Gastroesophageal sphincter (tissue), 4 donors: ENCODE results near the gene ADAM23. TPM values are rescaled to one million over a fixed set of nuclear protein-coding genes. Genes with fewer than 3 reads are reported as not detected.

ENCODE experiments used
- ATAC-seq: fragments of 150-250 bp; one replicate; pipeline ENCODE4 v1.9.1; 2016; ENCODE audit warnings: mild to moderate bottlenecking, moderate library complexity
- H3K27ac ChIP-seq, 4 donors: fragments of 200-600 bp; sonication (generic) in 3 of 4; 1 replicate in 3 of 4; 2 replicates in 1 of 4; pipeline ENCODE4 v1.5.1; 2016 to 2019
- H3K27me3 ChIP-seq: fragments of 200-600 bp; sonication (generic); one replicate; pipeline ENCODE4 v1.5.1; 2019
- H3K36me3 ChIP-seq, 2 donors: fragments of 200-600 bp; sonication (generic); one replicate each; pipeline ENCODE4 v1.5.1; 2019; ENCODE audit warnings: control low read depth in 1 of 2
- H3K4me1 ChIP-seq, 3 donors: fragments of 200-600 bp; sonication (generic); 1 replicate in 2 of 3; 2 replicates in 1 of 3; pipeline ENCODE4 v1.5.1; 2016 to 2019; ENCODE audit warnings: control low read depth in 2 of 3
- H3K4me3 ChIP-seq, 2 donors: fragments of 200-600 bp; sonication (generic); one replicate each; pipeline ENCODE4 v1.5.1; 2019; ENCODE audit warnings: mild to moderate bottlenecking in 1 of 2, moderate library complexity in 1 of 2
- H3K9me3 ChIP-seq, 3 donors: fragments of 200-600 bp; sonication (generic); one replicate each; pipeline ENCODE4 v1.5.1; 2017 to 2019; ENCODE audit warnings: control low read depth in 2 of 3
- CTCF ChIP-seq, 4 experiments: fragments of 200-600 bp in 2 of 4; fragments of 450-650 bp in 2 of 4; sonication (generic) in 1 of 4; IDR thresholded peaks; one replicate each; pipeline ENCODE4 v1.5.1; 2017 to 2019; ENCODE audit warnings: antibody characterized with exemption in 4 of 4, mild to moderate bottlenecking in 2 of 4, moderate library complexity in 2 of 4
- EP300 ChIP-seq: sonication (generic); formaldehyde crosslinking; IDR thresholded peaks from one replicate; pipeline ENCODE4 v1.6.1; 2017; ENCODE audit warnings: antibody characterized with exemption, mild to moderate bottlenecking
- POLR2A ChIP-seq, 2 donors: fragments of 450-650 bp; IDR thresholded peaks; one replicate each; pipeline ENCODE4 v1.6.1; 2017; ENCODE audit warnings: antibody characterized with exemption in 2 of 2, mild to moderate bottlenecking in 2 of 2, moderate library complexity in 1 of 2
- POLR2AphosphoS5 ChIP-seq: sonication (generic); formaldehyde crosslinking; IDR thresholded peaks from one replicate; pipeline ENCODE4 v1.6.1; 2017; ENCODE audit warnings: antibody characterized with exemption
- WGBS, 2 donors: methylation state at CpG; one replicate each; pipeline ENCODE4 v1.1.5; 2018; ENCODE audit warnings: low coverage in 1 of 2; 5-methylcytosine and 5-hydroxymethylcytosine counted together
- total RNA-seq, 4 donors: library from RNA; depleted of rRNA; stranded (reverse); fragments of >200 nt; gene quantifications; one replicate each; pipeline ENCODE4 v1.1.0, GENCODE V29; 2016

Gene ADAM23
- total RNA-seq, 4 donors from 2014 or later: 2.4 to 4.0 (median 3.5) TPM

GRCh38 chr2:206526416-206526815, 83.1 kb downstream of the ADAM23 start:
- H3K36me3 ChIP-seq: no peaks in the 10 kb centered on the region
- 100% methylated on average over 1 of the region's 1 CpG for WGBS, 2 donors
- H3K4me1 ChIP-seq: peaks cover 0 to 3% (median 0%) of the 10 kb centered on the region in 3 donors
- H3K4me3 ChIP-seq: no peak overlapping the region
- ATAC-seq: no peak
- H3K27ac ChIP-seq: no peak overlapping the region
- no peaks in the 10 kb centered on the region for H3K9me3 ChIP-seq
- H3K27me3 ChIP-seq: no peaks in the 10 kb centered on the region
- TF ChIP-seq EP300 (no peak), POLR2AphosphoS5 (no peak), POLR2A (IDR thresholded peaks at IDR 0.05) (no peak), CTCF (IDR thresholded peaks at IDR 0.05) (no peak)

- no peak for ATAC-seq
- Histone ChIP-seq H3K27me3 (no peaks in the 10 kb centered on the region), H3K36me3 (no peaks in the 10 kb centered on the region), H3K4me1 (peaks cover 0 to 10% (median 0%) of the 10 kb centered on the region in 3 donors), H3K9me3 (no peaks in the 10 kb centered on the region), H3K27ac (no peak overlapping the region), H3K4me3 (no peak overlapping the region)
- no peak for TF ChIP-seq CTCF (IDR thresholded peaks at IDR 0.05)
- TF ChIP-seq POLR2AphosphoS5: no peak
- TF ChIP-seq POLR2A (IDR thresholded peaks at IDR 0.05): no peak
- no peak for TF ChIP-seq EP300
- WGBS, 2 donors: 85 to 90% methylated on average over 2 of the region's 2 CpGs
Observed at GRCh38 chr2:206527153-206527552, 83.8 kb downstream of the ADAM23 start.

GRCh38 chr2:206530727-206531126, 87.4 kb downstream of the ADAM23 start:
- no peaks in the 10 kb centered on the region for H3K36me3 ChIP-seq
- H3K4me3 ChIP-seq: no peak overlapping the region
- H3K4me1 ChIP-seq: peaks cover 0 to 12% (median 0%) of the 10 kb centered on the region in 3 donors
- no peak for ATAC-seq
- 84 to 93% methylated on average over 11 of the region's 11 CpGs for WGBS, 2 donors
- no peaks in the 10 kb centered on the region for H3K9me3 ChIP-seq
- H3K27me3 ChIP-seq: no peaks in the 10 kb centered on the region
- TF ChIP-seq POLR2AphosphoS5: no peak
- TF ChIP-seq CTCF (IDR thresholded peaks at IDR 0.05): no peak
- TF ChIP-seq EP300: no peak
- no peak for TF ChIP-seq POLR2A (IDR thresholded peaks at IDR 0.05)
- H3K27ac ChIP-seq: no peak overlapping the region

GRCh38 chr2:206531996-206532543, 88.7 kb downstream of the ADAM23 start:
- TF ChIP-seq POLR2A (IDR thresholded peaks at IDR 0.05) (no peak), CTCF (IDR thresholded peaks at IDR 0.05) (no peak), EP300 (no peak), POLR2AphosphoS5 (no peak)
- no peaks in the 10 kb centered on the region for H3K9me3 ChIP-seq
- H3K4me1 ChIP-seq: peaks cover 0 to 12% (median 0%) of the 10 kb centered on the region in 3 donors
- WGBS, 2 donors: 10 to 22% methylated on average over 3 of the region's 3 CpGs
- no peaks in the 10 kb centered on the region for H3K36me3 ChIP-seq
- H3K27me3 ChIP-seq: no peaks in the 10 kb centered on the region
- H3K4me3 ChIP-seq: no peak overlapping the region
- H3K27ac ChIP-seq: peak overlapping the region in 1 of 4 donors; percentile 10
- no peak for ATAC-seq

- 94 to 100% methylated on average over 1 of the region's 1 CpG for WGBS, 2 donors
Observed at GRCh38 chr2:206533977-206534376, 90.6 kb downstream of the ADAM23 start.

More at GRCh38 chr2:206533977-206534376, 90.6 kb downstream of the ADAM23 start:
- no peak for ATAC-seq
- Histone ChIP-seq H3K4me3 (no peak overlapping the region), H3K27ac (no peak overlapping the region), H3K4me1 (peaks cover 0 to 12% (median 0%) of the 10 kb centered on the region in 3 donors), H3K9me3 (no peaks in the 10 kb centered on the region), H3K36me3 (no peaks in the 10 kb centered on the region), H3K27me3 (no peaks in the 10 kb centered on the region)
- TF ChIP-seq CTCF (IDR thresholded peaks at IDR 0.05): no peak
- no peak for TF ChIP-seq POLR2AphosphoS5
- no peak for TF ChIP-seq EP300
- no peak for TF ChIP-seq POLR2A (IDR thresholded peaks at IDR 0.05)
